NCI-H2196 treated with DMSO at 0.1 percent for 48 hours (cell line): ENCODE results near the gene ABCC4.
A peak's percentile ranks its signal among the peaks of the same experiment; 100 is the strongest.

Source experiments
- DNase-seq: peaks from one replicate; lab custom pipeline; 2025; ENCODE audit not compliant: unreplicated experiment; lab: John Stamatoyannopoulos, UW

ABCC4 gene

GRCh38 chr13:95261956-95262355 is 39.3 kb downstream of the ABCC4 start:
- no peak for DNase-seq

- no peak for DNase-seq
These were observed 41.2 kb downstream of the ABCC4 start for GRCh38 chr13:95260031-95260525.

GRCh38 chr13:95258619-95259194 is 42.5 kb downstream of the ABCC4 start:
- DNase-seq: no peak

- DNase-seq: no peak
These were observed 43.2 kb downstream of the ABCC4 start for GRCh38 chr13:95258098-95258497.

GRCh38 chr13:95256091-95256490 is 45.2 kb downstream of the ABCC4 start:
- DNase-seq: no peak

- DNase-seq: no peak
These were observed 46.0 kb downstream of the ABCC4 start for GRCh38 chr13:95255072-95255732.

GRCh38 chr13:95254339-95254738 is 46.9 kb downstream of the ABCC4 start:
- DNase-seq: no peak

- no peak for DNase-seq
These were observed 48.2 kb downstream of the ABCC4 start for GRCh38 chr13:95253033-95253432.

- no peak for DNase-seq
These were observed 49.6 kb downstream of the ABCC4 start for GRCh38 chr13:95251641-95252040.

GRCh38 chr13:95250961-95251360 is 50.3 kb downstream of the ABCC4 start:
- DNase-seq: no peak

GRCh38 chr13:95248953-95249352 is 52.3 kb downstream of the ABCC4 start:
- no peak for DNase-seq

GRCh38 chr13:95247852-95248251 is 53.4 kb downstream of the ABCC4 start:
- DNase-seq: no peak

- DNase-seq: no peak
These were observed 54.1 kb downstream of the ABCC4 start for GRCh38 chr13:95247171-95247570.

- DNase-seq: peak; percentile 6
These were observed 54.8 kb downstream of the ABCC4 start for GRCh38 chr13:95246292-95247082.

- DNase-seq: no peak
These were observed 56.2 kb downstream of the ABCC4 start for GRCh38 chr13:95245071-95245470.

- DNase-seq: no peak
These were observed 58.0 kb downstream of the ABCC4 start for GRCh38 chr13:95243207-95243606.

- no peak for DNase-seq
These were observed 59.9 kb downstream of the ABCC4 start for GRCh38 chr13:95241321-95241720.

GRCh38 chr13:95239283-95239682 is 62.0 kb downstream of the ABCC4 start:
- no peak for DNase-seq

- DNase-seq: no peak
These were observed 63.9 kb downstream of the ABCC4 start for GRCh38 chr13:95237310-95237870.

- no peak for DNase-seq
These were observed 64.5 kb downstream of the ABCC4 start for GRCh38 chr13:95236774-95237173.

GRCh38 chr13:95235974-95236373 is 65.3 kb downstream of the ABCC4 start:
- DNase-seq: no peak
